Dedifferentiated amniotic fluid mesenchymal stem cell (primary cell): Measurements from ENCODE around the gene ASPSCR1.
"Not testable (repeated sequence)": the region's sequence is repeated elsewhere in the genome, so short reads cannot be mapped to it uniquely, and the experiment has no call there.

ENCODE experiments used
- DNase-seq: peaks from one replicate; pipeline ENCODE4 v3.0.0-alpha.2; 2016; ENCODE audit errors: extremely low spot score

Gene ASPSCR1

GRCh38 chr17:81981511-81981910 is 4.1 kb downstream of the ASPSCR1 start:
- DNase-seq: not testable (repeated sequence)

- DNase-seq: no peak
These were observed 5.7 kb downstream of the ASPSCR1 start for GRCh38 chr17:81983011-81983638.

GRCh38 chr17:81983639-81984373 is 6.4 kb downstream of the ASPSCR1 start:
- no peak for DNase-seq

GRCh38 chr17:81984773-81985410 is 7.5 kb downstream of the ASPSCR1 start:
- no peak for DNase-seq

GRCh38 chr17:81986606-81987005 is 9.2 kb downstream of the ASPSCR1 start:
- no peak for DNase-seq

- no peak for DNase-seq
These were observed 9.8 kb downstream of the ASPSCR1 start for GRCh38 chr17:81987161-81987770.

GRCh38 chr17:81990836-81991683 is 13.6 kb downstream of the ASPSCR1 start:
- DNase-seq: no peak

GRCh38 chr17:81991684-81992305 is 14.4 kb downstream of the ASPSCR1 start:
- DNase-seq: peak; percentile 63

- DNase-seq: no peak
These were observed 15.1 kb downstream of the ASPSCR1 start for GRCh38 chr17:81992306-81993102.

GRCh38 chr17:81993729-81994592 is 16.5 kb downstream of the ASPSCR1 start:
- no peak for DNase-seq

GRCh38 chr17:81994593-81995462 is 17.4 kb downstream of the ASPSCR1 start:
- DNase-seq: no peak

- DNase-seq: no peak
These were observed 18.2 kb downstream of the ASPSCR1 start for GRCh38 chr17:81995463-81996231.

- DNase-seq: no peak
These were observed 18.9 kb downstream of the ASPSCR1 start for GRCh38 chr17:81996232-81996756.

GRCh38 chr17:81996757-81997441 is 19.5 kb downstream of the ASPSCR1 start:
- no peak for DNase-seq

- no peak for DNase-seq
These were observed 20.8 kb downstream of the ASPSCR1 start for GRCh38 chr17:81998212-81998611.

- DNase-seq: no peak
These were observed 21.4 kb downstream of the ASPSCR1 start for GRCh38 chr17:81998691-81999438.
